GM12878 (cell line): ENCODE results near the gene KANK4.

Experiments
- SMC3 ChIP-seq: IDR thresholded peaks from 2 replicates; pipeline ENCODE4 v1.6.1; 2011; ENCODE audit warnings: low read length, improper control_type of control experiment, borderline replicate concordance
- TF ChIP-seq, protein P1 (sequence below), 3 experiments: IDR thresholded peaks in 2 of 3; conservative IDR thresholded peaks in 1 of 3; 2 replicates each; pipeline ENCODE4 v1.5.1; 2011; ENCODE audit warnings: low read depth in 3 of 3, low read length in 3 of 3, mild to moderate bottlenecking in 3 of 3, control low read depth in 2 of 3, moderate library complexity in 2 of 3, inconsistent platforms in 1 of 3, mixed read lengths in 1 of 3; ENCODE audit not compliant: control insufficient read depth in 2 of 3, insufficient read depth in 1 of 3; ENCODE audit errors: extremely low read depth in 1 of 3

DNA sequence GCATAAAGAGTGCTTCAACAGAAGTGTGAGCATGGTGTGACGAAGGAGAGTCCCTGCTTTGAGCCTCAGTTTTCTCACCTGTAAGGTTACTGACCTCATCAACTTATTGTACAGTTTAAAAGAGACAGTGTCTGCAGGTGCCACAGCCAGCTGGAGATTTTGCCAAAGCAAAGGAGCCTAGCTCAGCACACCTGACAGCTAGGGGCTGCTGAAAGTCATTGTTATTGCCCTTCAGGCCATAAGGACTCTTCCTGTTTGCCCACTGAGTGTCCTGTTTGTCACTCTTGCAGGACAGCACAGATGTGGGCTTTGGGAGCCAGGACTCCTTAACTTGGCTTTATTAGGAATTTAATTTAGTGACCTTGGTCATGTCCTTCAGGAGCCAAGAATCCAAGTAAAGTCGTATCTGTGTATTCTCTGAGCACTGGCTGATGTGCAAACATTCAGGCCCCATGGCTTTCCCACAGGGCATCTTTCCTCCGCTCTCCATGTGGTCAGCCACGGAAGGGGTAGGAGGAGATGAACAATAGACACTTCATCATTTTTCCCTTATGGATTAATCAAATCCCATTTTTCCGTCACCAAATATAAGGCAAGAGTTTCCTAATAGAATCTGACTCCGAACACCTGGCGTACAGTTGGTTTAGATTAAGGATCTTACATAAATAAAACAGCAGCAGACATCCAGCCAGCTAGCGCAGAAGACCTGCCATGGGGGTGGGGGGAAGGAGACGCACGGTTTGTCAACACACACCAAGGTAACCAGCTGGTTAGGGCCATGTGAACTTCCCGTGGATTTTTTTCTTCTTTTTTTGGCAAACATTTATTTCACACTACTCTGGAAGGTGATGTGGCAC is 43.1 kb upstream of the KANK4 start:
- no peak for TF ChIP-seq SMC3
- TF ChIP-seq, protein P1, sequence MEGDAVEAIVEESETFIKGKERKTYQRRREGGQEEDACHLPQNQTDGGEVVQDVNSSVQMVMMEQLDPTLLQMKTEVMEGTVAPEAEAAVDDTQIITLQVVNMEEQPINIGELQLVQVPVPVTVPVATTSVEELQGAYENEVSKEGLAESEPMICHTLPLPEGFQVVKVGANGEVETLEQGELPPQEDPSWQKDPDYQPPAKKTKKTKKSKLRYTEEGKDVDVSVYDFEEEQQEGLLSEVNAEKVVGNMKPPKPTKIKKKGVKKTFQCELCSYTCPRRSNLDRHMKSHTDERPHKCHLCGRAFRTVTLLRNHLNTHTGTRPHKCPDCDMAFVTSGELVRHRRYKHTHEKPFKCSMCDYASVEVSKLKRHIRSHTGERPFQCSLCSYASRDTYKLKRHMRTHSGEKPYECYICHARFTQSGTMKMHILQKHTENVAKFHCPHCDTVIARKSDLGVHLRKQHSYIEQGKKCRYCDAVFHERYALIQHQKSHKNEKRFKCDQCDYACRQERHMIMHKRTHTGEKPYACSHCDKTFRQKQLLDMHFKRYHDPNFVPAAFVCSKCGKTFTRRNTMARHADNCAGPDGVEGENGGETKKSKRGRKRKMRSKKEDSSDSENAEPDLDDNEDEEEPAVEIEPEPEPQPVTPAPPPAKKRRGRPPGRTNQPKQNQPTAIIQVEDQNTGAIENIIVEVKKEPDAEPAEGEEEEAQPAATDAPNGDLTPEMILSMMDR (IDR thresholded peaks at IDR 0.05 in 2 of 3, conservative IDR thresholded peaks at IDR 0.05 in 1 of 3; ENCODE audit: control insufficient read depth in 2 of 3, extremely low read depth in 1 of 3, insufficient read depth in 1 of 3, low read depth in 3 of 3, low read length in 3 of 3) = no peak
